ENCODE data around the gene KITLG.
"Not testable (repeated sequence)": the region's sequence is repeated elsewhere in the genome, so short reads cannot be mapped to it uniquely, and the experiment has no call there.

Gene KITLG

DNA sequence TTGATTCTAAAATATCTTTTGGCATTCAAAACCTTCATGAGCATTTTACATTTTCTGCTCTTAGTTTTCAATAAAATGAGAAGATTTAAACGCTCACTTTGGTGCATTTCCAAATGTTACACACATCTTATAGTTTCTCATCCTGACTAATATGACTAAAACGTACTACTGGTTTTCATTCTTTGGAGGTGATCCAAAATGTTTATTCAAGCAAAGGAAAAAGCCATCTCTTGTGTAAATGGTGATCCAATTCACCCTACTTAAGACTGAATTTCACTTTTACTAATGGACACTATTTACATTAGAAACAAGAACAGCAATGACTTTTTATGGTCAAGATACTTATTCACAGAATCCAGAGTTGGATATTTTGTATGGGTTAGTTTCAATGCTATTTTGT is 86.6 kb downstream of the KITLG start:
- Histone ChIP-seq H3K27me3 (ENCODE audit: control insufficient read depth, insufficient read depth, low read length) (no peaks in the 10 kb centered on the region), H3K4me3 (ENCODE audit: low read depth, low read length) (no peak overlapping the region), H3K27ac (ENCODE audit: low read depth, low read length) (no peak overlapping the region), H3K4me1 (ENCODE audit: control insufficient read depth, insufficient read depth, low read length) (no peaks in the 10 kb centered on the region), H3K36me3 (ENCODE audit: control insufficient read depth, insufficient read depth, low read length) (no peaks in the 10 kb centered on the region), H3K9me3 (ENCODE audit: control insufficient read depth, insufficient read depth, low read depth, low read length) (no peaks in the 10 kb centered on the region), H3K9ac (ENCODE audit: low read length) (no peak overlapping the region)

DNA sequence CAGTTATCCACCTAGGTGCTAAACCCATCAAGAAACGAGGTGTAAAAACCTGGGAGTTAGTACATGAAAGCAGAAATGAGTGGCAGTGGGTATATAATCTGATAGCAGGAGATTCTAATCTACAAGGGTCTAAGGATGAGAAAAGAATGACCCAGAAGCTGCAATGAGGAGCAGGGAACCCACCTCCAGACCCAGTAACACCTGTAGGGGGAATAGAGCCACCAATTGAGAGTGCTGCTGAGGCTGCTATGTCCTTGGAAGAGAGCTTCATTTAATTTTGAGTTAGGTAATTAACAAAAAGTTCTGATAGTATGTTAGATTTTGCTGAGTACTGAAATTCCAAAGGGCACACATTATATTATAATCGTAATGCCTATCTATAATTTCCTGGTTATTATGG is 89.8 kb downstream of the KITLG start:
- Histone ChIP-seq H3K36me3 (ENCODE audit: control insufficient read depth, insufficient read depth, low read length) (no peaks in the 10 kb centered on the region), H3K9ac (ENCODE audit: low read length) (no peak overlapping the region), H3K27ac (ENCODE audit: low read depth, low read length) (no peak overlapping the region), H3K27me3 (ENCODE audit: control insufficient read depth, insufficient read depth, low read length) (no peaks in the 10 kb centered on the region), H3K9me3 (ENCODE audit: control insufficient read depth, insufficient read depth, low read depth, low read length) (no peaks in the 10 kb centered on the region), H3K4me1 (ENCODE audit: control insufficient read depth, insufficient read depth, low read length) (no peaks in the 10 kb centered on the region), H3K4me3 (ENCODE audit: low read depth, low read length) (no peak overlapping the region)

DNA sequence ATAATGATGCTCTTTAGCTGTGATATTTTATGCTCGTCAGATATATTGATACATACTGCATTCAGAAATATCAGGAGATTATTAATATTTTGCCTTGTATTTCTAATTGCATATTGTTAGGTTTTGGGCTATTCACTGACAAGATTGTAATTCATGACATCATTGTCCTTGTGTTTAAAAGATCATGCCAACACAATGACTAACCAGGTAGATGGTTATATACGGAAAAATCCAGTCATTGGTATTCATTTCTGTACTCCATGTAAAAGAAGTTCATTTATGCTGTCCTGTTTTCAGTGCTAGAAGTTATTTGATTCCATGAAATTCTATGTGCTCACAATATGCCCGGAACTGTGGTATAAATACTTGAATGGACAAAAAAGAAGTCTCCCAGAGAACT is 107.5 kb downstream of the KITLG start:
- Histone ChIP-seq H3K9ac (ENCODE audit: low read length) (no peak overlapping the region), H3K27ac (ENCODE audit: low read depth, low read length) (no peak overlapping the region), H3K4me1 (ENCODE audit: control insufficient read depth, insufficient read depth, low read length) (peaks cover 9% of the 10 kb centered on the region), H3K9me3 (ENCODE audit: control insufficient read depth, insufficient read depth, low read depth, low read length) (peaks cover 2% of the 10 kb centered on the region; the same call in 1 of the 2 replicates), H3K36me3 (ENCODE audit: control insufficient read depth, insufficient read depth, low read length) (no peaks in the 10 kb centered on the region), H3K4me3 (ENCODE audit: low read depth, low read length) (no peak overlapping the region), H3K27me3 (ENCODE audit: control insufficient read depth, insufficient read depth, low read length) (no peaks in the 10 kb centered on the region)

DNA sequence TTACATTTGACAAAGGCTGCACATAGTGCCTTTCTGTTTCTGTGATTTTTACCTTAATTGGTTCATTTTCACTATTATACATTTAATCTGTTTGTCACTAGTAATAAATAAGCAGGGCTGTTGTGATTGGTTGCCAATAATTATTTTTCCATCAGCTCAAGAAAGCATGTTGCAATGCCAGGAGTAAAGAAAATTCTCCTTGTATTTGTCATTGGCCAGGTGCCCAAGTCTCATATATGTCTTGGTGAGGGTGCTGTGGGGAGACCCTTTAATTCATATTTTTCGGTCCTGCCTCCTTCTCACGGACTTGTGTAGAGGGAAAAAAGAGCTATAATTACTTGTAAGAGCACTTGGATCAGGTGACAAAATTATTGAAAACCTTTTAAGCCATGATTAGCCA is 108.0 kb downstream of the KITLG start:
- no peak overlapping the region for H3K27ac ChIP-seq (ENCODE audit: low read depth, low read length)
- no peak overlapping the region for H3K9ac ChIP-seq (ENCODE audit: low read length)
- no peak overlapping the region for H3K4me3 ChIP-seq (ENCODE audit: low read depth, low read length)
- H3K4me1 ChIP-seq (ENCODE audit: control insufficient read depth, insufficient read depth, low read length), result peaks cover 9% of the 10 kb centered on the region
- no peaks in the 10 kb centered on the region for H3K36me3 ChIP-seq (ENCODE audit: control insufficient read depth, insufficient read depth, low read length)
- H3K9me3 ChIP-seq (ENCODE audit: control insufficient read depth, insufficient read depth, low read depth, low read length), result peaks cover 5% of the 10 kb centered on the region
- H3K27me3 ChIP-seq (ENCODE audit: control insufficient read depth, insufficient read depth, low read length), result no peaks in the 10 kb centered on the region

DNA sequence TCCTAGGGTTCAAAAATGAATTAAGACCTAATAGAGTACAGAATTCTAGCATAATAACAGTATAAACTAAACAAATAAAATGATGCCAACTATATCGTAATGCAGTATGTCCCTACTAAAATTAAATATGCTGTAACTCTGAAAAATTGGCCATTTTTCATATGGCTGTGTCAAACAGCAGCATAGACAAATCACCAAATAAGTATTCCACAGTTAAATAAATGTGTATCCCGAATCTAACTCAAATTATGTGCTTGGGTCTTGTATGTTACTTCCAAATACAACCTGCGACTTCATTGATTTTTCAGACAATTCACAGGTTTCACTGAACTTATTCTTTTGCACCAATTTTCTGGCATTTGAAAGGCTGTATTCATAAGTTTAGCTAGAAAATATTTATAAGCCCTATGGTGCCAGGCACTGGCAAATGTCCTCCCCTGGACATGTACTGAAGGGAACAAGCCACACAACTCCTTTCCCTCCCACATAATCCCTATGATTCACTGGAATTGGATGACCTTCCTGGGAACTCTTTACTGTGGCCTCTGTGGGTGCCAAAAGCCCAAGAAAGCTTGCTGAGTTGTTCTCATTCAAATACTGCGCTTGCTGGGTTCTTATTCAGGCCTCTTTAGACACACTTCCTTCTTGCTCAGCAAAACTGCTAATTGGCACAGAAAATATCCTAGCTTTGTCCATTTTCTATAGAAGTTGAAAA is 108.8 kb downstream of the KITLG start:
- H3K4me3 ChIP-seq (ENCODE audit: low read depth, low read length), result no peak overlapping the region
- H3K9ac ChIP-seq (ENCODE audit: low read length), result no peak overlapping the region

DNA sequence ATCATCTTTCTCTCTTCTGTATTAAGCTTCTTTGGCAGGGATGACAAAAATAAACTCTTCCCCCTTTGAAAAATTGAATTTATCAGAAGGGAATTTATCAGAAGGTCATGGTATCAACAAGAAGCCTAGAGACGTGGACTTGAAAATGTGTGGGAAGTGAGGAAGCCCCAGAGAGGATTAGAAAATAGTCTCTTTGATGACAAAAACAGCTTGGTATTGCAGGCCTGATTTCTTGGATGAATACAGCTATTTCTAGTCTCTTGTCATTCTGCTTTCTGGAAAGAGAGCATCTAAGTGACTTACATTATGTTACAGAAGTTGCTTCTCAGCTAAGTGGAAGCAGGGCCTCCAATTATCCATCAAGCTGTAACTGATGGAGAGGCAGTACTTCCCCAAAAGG is 111.1 kb downstream of the KITLG start:
- Histone ChIP-seq H3K27ac (ENCODE audit: low read depth, low read length) (no peak overlapping the region), H3K9ac (ENCODE audit: low read length) (no peak overlapping the region), H3K36me3 (ENCODE audit: control insufficient read depth, insufficient read depth, low read length) (no peaks in the 10 kb centered on the region), H3K4me3 (ENCODE audit: low read depth, low read length) (no peak overlapping the region), H3K4me1 (ENCODE audit: control insufficient read depth, insufficient read depth, low read length) (peaks cover 9% of the 10 kb centered on the region), H3K27me3 (ENCODE audit: control insufficient read depth, insufficient read depth, low read length) (no peaks in the 10 kb centered on the region), H3K9me3 (ENCODE audit: control insufficient read depth, insufficient read depth, low read depth, low read length) (peaks cover 16% of the 10 kb centered on the region)

More for the DNA sequence above, 108.8 kb downstream of the KITLG start:
- no peak overlapping the region for H3K27ac ChIP-seq (ENCODE audit: low read depth, low read length)
- H3K27me3 ChIP-seq (ENCODE audit: control insufficient read depth, insufficient read depth, low read length), result no peaks in the 10 kb centered on the region
- H3K9me3 ChIP-seq (ENCODE audit: control insufficient read depth, insufficient read depth, low read depth, low read length), result peaks cover 12% of the 10 kb centered on the region
- H3K36me3 ChIP-seq (ENCODE audit: control insufficient read depth, insufficient read depth, low read length), result no peaks in the 10 kb centered on the region
- H3K4me1 ChIP-seq (ENCODE audit: control insufficient read depth, insufficient read depth, low read length), result peaks cover 9% of the 10 kb centered on the region

DNA sequence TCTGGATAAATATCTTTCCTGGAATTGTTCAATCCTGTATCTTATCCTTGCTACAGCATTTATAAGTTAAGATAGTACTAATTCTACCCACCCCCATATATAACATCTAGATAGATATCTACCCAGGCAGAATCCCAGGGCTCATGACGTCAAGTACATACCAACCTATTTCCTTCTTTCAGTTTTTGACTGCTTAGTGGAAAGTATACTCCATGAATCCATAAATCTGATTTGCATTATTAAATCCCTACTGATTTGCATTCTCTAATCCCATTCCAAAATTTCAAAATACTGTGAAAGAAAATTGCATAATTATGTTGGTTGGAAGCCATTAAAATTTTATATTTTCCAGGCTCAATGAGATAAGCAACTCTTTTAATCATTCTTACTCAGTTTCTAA is 111.7 kb downstream of the KITLG start:
- Histone ChIP-seq H3K4me3 (ENCODE audit: low read depth, low read length) (no peak overlapping the region), H3K36me3 (ENCODE audit: control insufficient read depth, insufficient read depth, low read length) (no peaks in the 10 kb centered on the region), H3K9me3 (ENCODE audit: control insufficient read depth, insufficient read depth, low read depth, low read length) (peaks cover 16% of the 10 kb centered on the region), H3K9ac (ENCODE audit: low read length) (no peak overlapping the region), H3K27me3 (ENCODE audit: control insufficient read depth, insufficient read depth, low read length) (no peaks in the 10 kb centered on the region), H3K27ac (ENCODE audit: low read depth, low read length) (no peak overlapping the region), H3K4me1 (ENCODE audit: control insufficient read depth, insufficient read depth, low read length) (peaks cover 9% of the 10 kb centered on the region)

DNA sequence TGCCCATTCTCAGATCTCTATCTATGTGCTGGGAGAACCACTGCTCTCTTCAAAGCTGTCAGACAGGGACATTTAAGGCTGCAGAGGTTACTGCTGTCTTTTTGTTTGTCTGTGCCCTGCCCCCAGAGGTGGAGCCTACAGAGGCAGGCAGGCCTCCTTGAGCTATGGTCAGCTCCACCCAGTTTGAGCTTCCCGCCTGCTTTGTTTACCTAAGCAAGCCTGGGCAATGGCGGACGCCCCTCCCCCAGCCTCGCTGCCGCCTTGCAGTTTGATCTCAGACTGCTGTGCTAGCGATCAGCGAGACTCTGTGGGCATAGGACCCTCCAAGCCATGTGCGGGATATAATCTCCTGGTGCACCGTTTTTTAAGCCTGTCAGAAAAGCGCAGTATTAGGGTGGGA is 113.6 kb downstream of the KITLG start:
- not testable (repeated sequence) for H3K36me3 ChIP-seq (ENCODE audit: control insufficient read depth, insufficient read depth, low read length); H3K4me1 ChIP-seq (ENCODE audit: control insufficient read depth, insufficient read depth, low read length); H3K27ac ChIP-seq (ENCODE audit: low read depth, low read length); H3K27me3 ChIP-seq (ENCODE audit: control insufficient read depth, insufficient read depth, low read length); H3K9ac ChIP-seq (ENCODE audit: low read length); H3K4me3 ChIP-seq (ENCODE audit: low read depth, low read length)
- H3K9me3 ChIP-seq (ENCODE audit: control insufficient read depth, insufficient read depth, low read depth, low read length), result peaks cover 16% of the 10 kb centered on the region

DNA sequence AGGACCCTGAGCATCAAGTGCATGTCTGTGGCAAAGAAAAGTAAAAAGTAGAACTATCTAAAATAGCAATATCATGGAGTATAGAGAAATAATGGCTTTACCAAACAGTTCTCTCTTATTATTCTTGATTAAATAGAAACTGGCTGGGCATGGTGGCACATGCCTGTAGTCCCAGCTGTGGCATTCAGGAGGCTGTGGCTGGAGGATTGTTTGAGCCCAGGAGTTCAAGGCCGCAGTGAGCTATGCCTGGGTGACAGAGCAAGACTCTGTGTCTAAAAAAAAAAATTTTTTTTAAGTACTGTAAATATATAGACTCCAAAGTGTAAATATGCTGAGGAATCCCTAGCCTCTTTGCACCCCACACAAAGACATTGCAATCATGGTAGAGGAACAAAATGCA is 121.9 kb downstream of the KITLG start:
- Histone ChIP-seq H3K27me3 (ENCODE audit: control insufficient read depth, insufficient read depth, low read length) (no peaks in the 10 kb centered on the region), H3K9me3 (ENCODE audit: control insufficient read depth, insufficient read depth, low read depth, low read length) (no peaks in the 10 kb centered on the region), H3K9ac (ENCODE audit: low read length) (no peak overlapping the region), H3K4me3 (ENCODE audit: low read depth, low read length) (no peak overlapping the region), H3K4me1 (ENCODE audit: control insufficient read depth, insufficient read depth, low read length) (no peaks in the 10 kb centered on the region), H3K36me3 (ENCODE audit: control insufficient read depth, insufficient read depth, low read length) (no peaks in the 10 kb centered on the region), H3K27ac (ENCODE audit: low read depth, low read length) (no peak overlapping the region)

DNA sequence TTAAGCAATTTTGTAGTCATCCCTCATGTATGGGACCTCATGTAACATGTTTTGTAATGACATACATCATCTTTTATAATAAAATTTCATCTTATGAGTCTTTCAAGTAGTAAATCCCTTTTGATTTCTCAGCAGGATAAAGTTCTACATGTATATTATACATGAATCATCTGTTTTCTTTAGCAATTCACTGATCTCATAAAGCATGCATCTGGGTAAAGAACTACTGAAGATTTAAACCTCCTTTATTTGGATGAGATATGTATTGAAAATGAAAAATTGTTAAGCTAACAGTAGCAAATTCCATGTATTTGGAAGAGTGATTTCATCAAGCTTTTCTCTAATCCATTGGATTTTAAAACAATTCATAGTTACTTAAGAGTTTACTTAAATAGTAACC is 126.9 kb downstream of the KITLG start:
- peaks cover 4% of the 10 kb centered on the region; the same call in 1 of the 2 replicates for H3K4me1 ChIP-seq (ENCODE audit: control insufficient read depth, insufficient read depth, low read length)
- no peaks in the 10 kb centered on the region for H3K27me3 ChIP-seq (ENCODE audit: control insufficient read depth, insufficient read depth, low read length)
- H3K9ac ChIP-seq (ENCODE audit: low read length), result no peak overlapping the region
- no peaks in the 10 kb centered on the region for H3K9me3 ChIP-seq (ENCODE audit: control insufficient read depth, insufficient read depth, low read depth, low read length)
- H3K36me3 ChIP-seq (ENCODE audit: control insufficient read depth, insufficient read depth, low read length), result no peaks in the 10 kb centered on the region
- H3K4me3 ChIP-seq (ENCODE audit: low read depth, low read length), result no peak overlapping the region
- no peak overlapping the region for H3K27ac ChIP-seq (ENCODE audit: low read depth, low read length)

DNA sequence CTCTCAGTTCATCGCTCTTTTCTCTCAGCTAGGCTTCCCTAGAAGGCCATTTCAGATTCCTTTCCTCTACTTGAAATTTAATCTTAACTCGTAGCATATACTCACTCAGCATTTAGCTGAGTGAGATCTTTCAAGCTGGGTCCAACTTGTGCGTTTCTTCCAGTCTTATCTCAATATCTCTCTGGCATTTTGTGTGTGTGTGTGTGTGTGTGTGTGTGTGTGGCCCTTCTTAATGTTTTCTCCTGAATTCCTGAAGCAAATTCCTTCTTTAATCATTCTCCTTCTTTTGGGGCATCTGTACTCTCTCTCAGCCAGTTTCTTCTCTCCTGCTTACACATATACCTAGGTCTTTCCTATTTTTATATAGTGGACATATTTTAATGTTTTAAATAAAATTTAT is 129.1 kb downstream of the KITLG start:
- no peak overlapping the region for H3K27ac ChIP-seq (ENCODE audit: low read depth, low read length)
- no peak overlapping the region for H3K9ac ChIP-seq (ENCODE audit: low read length)
- H3K4me1 ChIP-seq (ENCODE audit: control insufficient read depth, insufficient read depth, low read length), result peaks cover 6% of the 10 kb centered on the region; the same call in 1 of the 2 replicates
- H3K9me3 ChIP-seq (ENCODE audit: control insufficient read depth, insufficient read depth, low read depth, low read length), result no peaks in the 10 kb centered on the region
- H3K27me3 ChIP-seq (ENCODE audit: control insufficient read depth, insufficient read depth, low read length), result no peaks in the 10 kb centered on the region
- no peak overlapping the region for H3K4me3 ChIP-seq (ENCODE audit: low read depth, low read length)
- H3K36me3 ChIP-seq (ENCODE audit: control insufficient read depth, insufficient read depth, low read length), result no peaks in the 10 kb centered on the region
